HG02885 (cell line): Measurements from ENCODE around the gene ZNF280D.
"Not testable (repeated sequence)": the region's sequence is repeated elsewhere in the genome, so short reads cannot be mapped to it uniquely, and the experiment has no call there.

Experiments used
- ATAC-seq: cut with Tn5 transposase; IDR thresholded peaks from one replicate; pipeline ENCODE4 v1.9.1; 2021; ENCODE audit warnings: mild to moderate bottlenecking; ENCODE audit not compliant: unreplicated experiment, poor library complexity

Gene ZNF280D

DNA sequence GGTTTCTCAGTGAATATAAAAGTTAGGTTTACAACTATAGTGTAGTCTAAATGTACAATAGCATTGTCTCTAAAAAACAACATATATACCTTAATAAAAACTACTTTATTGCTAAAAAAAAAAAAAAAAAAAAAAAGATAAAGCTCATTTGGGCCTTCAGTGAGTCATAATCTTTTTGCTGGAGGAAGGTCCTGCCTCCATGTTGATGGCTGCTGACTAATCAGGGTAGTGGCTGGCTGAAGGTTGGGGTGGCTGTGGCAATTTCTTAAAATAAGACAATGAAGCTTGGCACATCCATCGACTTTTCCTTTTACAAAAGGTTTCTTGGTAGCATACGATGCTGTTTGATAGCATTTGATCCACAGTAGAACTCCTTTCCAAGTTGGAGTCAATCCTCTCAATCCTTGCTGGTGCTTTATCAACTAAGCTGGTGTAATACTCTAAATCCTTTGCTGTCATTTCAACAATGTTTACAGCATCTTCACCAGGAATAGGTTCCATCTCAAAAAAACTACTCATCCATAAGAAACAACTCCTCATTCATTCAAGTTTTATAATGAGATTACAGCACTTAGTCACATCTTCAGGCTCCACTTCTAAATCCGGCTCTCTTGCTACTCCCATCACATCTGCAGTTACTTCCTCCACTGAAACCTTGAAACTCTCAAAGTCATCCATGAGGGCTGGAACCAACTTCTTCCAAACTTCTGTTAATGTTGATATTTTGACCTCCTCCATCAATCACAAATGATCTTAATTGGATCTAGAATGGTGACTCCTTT is 13.3 kb downstream of the ZNF280D start:
- ATAC-seq, result no peak

DNA sequence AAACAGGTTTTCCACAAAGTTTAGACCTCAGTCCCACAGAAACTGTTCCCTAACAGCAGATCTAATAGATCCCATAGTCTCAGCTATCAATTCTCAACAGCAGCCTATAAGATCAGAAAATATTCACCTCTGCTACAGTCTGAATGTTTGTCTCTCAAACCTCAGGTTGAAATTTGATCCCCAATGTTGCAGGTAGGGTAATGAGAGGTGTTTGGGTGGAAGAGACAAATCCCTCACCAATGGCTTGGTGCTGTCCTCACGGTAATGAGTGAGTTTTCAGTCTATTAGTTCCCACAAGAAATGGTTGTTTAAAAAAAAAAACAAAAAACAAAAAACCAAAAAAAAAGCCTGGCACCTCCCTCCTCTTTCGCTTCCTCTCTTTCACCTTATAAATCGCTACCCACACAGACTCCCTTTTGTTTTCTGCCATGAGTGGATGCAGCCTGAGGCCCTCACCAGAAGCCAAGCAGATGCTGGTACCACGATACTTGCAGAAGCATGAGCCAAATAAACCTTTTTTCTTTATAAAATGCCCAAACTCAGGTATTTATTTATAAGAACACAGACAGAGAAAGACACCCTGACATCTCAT is 14.2 kb downstream of the ZNF280D start:
- no peak for ATAC-seq

DNA sequence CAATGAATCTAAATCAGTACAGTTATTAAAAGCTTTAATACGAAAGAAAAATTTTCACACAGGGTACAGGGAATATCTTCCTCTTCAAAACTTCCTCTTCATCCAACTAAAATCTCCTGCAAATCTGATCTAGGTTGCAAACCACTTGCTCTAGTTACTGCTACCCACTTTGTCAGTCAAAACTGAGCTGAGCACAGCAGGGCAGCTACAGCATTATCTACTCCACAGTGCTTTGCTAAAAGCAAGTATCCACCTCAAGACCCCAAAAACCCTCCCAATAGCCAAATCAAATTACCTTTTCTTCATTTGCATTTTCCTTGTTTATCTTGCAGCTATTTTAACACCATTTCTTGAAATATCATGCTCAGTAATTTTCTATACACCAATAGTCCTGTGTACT is 14.7 kb downstream of the ZNF280D start:
- ATAC-seq, result no peak

DNA sequence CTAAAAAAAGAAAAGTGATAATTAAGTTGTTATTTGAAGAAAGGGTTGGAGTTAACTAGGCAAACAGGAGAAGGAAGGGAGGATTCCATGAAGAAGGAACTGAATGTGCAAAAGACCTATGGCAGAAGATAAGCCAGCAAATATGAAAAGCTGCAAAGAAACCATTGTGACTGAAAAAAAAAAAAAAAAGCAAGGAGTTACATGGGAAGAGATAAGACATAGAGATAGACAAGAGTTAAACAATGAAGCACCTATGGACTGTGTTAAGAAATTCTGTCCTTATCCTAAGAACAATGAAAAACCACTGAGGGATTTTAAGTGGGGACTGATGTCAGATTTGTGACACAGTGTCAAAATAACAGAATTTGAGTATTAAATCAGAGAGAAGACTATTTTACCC is 17.0 kb downstream of the ZNF280D start:
- ATAC-seq, result no peak

DNA sequence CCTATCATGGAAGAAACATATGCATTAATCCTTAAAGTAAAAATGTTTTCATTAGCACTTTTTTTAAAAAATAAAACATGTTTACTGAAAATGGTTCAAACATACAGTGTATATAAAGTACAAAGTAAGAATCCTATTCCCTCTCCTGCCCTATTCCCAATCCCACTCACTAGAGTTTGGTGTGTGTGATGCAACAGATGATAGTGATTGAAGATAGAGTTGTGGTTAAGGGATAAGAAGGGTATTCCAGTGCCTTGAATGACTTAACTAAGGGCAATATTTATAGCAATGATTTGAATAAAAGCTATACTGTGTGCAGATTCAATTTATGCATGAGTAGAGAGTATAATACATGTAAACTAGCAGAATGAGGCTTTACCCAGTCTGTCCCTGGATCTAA is 18.1 kb downstream of the ZNF280D start:
- ATAC-seq, result no peak

DNA sequence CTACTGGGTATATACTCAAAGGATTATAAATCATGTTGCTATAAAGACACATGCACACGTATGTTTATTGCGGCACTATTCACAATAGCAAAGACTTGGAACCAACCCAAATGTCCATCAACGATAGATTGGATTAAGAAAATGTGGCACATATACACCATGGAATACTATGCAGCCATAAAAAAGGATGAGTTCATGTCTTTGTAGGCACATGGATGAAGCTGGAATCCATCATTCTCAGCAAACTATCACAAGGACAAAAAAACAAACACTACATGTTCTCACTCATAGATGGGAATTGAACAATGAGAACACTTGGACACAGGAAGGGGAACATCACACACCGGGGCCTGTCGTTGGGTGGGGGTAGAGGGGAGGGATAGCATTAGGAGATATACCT is 23.8 kb downstream of the ZNF280D start:
- not testable (repeated sequence) for ATAC-seq

DNA sequence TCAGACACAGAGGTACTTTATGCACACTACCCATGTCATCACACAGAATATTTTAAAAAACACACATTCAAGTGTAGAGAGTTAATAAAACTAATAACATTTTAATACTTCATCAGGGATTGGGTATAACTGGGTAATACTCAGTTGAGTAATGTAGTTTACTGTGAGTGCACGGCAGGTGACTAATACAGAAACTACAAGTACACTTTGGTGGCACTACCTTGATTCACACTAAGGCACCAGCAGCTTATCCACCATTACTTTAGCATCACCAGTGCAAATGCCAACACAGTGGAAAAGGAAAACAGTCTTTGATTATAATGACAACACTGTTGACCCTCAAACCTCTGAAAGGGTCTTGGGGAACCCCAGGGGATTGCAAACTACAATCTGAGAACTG is 33.6 kb downstream of the ZNF280D start:
- ATAC-seq, result no peak

DNA sequence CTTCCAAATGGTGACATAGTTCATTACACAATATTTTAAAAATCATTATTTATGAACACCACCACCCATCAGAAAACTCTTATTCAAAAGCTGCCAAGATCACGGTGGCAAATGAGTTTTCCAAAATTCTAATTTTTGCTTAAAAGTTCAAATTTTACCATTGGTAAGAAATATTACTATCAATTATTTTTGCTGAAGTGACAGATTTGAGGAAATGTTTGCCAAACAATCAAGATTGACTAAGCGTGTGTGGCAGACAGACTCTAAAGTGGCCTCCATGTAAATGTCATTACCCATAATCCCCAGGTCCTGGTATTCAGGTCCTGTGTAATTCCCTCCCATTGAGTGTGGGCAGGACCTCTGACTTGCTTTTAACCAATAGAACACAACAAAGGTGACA is 35.0 kb downstream of the ZNF280D start:
- ATAC-seq, result no peak

DNA sequence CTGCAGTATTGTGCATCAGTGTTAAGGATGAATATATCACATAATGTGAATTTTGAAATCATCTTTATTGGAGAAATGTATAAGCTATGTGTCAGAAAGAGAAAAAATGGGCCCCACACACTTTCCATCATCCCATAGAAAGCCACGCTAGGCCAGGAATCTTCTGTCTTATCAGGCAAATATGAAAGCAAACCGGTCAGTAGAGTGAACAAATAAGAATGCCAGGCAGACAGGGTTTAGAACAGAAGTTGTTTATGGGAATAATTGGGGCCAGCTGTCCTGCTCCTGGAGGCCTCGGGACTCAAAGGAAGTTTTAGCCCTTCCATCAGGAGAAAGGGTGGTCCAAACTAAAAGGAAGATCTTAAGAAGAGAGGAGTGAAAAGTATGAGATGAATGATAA is 39.5 kb downstream of the ZNF280D start:
- no peak for ATAC-seq

DNA sequence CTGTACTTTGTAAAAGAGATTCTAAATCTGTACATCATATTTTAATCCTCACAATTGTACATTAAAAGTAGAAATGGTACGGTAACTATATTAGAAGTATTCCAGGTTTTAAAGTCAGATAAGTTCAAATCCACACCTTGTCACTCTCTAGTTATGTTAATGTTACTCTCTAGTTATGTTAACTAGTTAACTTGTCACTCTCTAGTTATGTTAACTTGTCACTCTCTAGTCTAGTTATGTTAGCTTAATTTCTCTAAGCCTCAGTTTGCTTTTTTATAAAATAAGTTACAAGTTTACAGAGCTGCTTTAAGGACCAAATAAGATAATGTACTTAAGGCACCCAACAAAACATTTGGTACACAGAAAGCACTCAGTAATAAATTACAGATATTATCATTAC is 42.6 kb downstream of the ZNF280D start:
- no peak for ATAC-seq

DNA sequence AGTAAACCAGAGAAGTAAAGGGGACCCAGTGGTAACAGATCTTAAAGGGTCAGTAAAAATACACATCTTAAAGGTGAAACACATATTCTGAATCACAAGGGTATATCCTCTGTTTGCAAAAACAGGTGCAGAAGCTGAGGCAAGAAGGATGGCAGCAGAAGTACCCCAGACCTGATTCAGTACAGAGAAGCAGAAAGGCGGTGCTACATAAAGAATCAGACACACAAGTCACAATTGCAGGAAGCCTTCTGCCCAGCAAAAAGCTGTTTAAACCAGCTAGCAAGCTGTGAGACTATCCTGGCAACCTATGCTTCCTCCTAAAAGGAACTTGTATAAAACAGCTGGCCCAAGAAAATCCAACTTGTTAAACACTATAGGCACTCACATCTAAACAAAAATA is 49.4 kb downstream of the ZNF280D start:
- ATAC-seq, result no peak

DNA sequence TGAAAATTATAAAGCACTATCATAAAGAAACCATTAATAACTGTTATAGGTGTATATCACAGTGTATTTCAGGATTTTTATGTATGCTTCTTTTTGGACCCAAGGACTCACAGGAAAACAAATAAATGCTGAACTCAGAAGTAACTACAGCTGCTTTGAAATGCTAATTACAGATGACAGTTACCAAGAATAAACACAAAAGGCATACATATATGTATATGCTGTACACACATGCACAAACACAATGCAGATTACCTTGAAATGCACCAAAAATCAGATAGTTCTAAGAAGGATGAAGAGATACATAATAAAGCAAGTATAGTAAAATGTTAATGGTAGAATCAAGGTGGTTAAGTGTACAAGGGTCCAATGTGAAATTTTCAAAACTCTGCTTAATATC is 52.2 kb downstream of the ZNF280D start:
- ATAC-seq, result no peak

DNA sequence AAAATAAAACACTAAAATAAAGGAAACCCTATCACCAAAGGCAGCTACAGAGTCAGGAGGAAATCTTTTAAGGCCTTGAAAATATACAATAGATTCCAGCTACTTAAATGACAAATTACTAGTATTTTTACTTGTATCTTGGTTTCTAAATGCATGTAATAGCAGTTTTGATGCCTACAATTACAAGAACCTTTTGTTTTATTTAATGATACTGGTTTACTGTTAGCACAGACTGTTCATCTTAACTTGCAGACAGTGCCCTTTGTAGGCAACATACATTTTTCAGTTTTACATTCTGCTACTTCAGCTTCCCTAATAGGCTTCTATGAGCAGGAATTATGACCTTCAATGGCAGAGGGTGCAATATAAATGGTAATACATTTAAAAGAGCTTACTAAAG is 54.1 kb downstream of the ZNF280D start:
- ATAC-seq, result no peak

DNA sequence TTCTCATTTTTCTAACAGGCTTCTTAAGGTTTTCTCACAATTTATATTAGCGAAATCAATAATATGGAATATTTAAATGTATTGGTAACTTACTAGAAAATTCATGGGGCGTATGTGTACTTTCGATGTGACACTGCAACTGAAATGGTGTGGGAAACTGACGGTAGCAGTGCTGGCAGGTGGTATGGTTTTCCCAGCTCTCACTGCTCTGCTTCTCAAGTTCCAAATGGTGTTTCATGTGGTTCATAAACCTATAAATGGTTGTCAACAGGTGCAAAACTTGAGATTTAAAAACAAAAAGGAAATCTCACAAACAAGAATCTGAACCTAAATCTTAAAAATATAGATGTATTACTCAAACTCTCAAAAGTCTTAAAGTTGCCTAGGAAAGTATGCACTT is 54.7 kb downstream of the ZNF280D start:
- ATAC-seq, result no peak

DNA sequence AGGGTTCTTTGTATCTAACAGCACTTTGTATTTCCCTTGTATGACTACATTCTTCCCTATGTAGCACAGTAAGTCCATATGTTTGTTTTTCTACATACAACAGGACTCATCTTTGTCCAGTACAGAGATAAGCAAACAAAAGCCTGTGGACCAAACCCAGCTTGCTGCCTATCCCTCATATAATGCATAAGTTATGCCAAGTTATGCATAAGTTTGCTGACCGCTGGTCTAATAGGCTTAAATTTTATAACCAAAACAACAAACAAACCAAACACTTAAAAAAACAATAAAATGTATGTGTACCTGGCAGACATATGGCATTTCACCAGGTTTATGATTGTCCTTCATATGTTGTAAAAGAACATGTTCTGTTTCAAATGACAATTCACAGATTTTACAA is 56.0 kb downstream of the ZNF280D start:
- ATAC-seq, result no peak

DNA sequence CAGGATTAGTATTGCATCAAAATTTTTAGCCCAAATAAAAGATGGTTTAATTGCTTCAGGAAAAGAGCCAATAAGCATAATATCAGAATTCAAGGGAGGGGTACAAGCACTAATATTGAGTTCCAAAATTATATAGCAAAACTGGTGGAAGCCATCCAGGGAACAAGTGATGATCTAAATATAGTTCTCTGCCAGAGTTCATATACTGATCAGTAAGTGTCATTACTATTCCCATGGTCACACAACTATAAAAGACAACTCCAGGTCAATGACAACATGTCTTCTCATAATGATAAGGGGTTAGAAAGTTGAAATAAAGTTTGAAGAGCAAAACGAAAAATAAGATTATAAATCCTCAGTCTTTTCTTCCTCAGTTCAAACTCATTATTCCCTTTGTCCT is 57.4 kb downstream of the ZNF280D start:
- ATAC-seq, result no peak

DNA sequence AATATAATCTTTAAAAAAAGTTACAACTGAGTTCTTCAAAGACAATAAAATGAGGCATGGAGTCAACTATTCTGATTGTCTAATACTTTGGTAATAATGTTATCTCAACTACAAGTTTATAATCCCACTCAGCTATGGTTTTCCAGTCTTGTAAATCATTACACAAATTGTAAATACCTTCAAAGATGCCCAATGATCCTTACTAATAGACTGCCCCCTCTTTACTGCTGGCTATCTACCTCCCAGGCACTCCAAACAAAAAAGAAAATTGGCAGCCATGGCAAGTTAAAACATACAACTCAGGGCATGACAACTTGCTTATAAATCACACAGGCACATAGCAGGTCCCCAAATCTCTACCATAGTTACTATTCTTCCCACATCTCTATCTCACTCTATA is 58.5 kb downstream of the ZNF280D start:
- ATAC-seq, result no peak

DNA sequence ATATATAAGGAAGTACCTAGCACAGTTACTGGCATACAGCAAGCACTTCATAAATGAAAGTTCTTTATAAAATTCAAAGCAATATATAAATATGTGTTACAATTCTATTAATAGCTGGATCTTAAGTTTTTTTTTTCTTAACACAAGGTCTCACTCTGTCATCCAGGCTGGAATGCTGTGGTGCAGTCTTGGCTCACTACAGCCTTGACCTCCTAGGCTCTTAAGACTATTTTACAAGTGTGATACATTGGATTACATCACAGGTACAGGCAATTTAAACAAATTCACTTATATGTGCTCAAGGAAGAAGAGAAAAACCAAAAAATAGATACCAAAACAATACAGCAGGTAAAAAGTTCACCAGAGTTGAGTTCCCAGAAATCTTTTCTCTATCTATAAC is 60.6 kb downstream of the ZNF280D start:
- ATAC-seq, result no peak

DNA sequence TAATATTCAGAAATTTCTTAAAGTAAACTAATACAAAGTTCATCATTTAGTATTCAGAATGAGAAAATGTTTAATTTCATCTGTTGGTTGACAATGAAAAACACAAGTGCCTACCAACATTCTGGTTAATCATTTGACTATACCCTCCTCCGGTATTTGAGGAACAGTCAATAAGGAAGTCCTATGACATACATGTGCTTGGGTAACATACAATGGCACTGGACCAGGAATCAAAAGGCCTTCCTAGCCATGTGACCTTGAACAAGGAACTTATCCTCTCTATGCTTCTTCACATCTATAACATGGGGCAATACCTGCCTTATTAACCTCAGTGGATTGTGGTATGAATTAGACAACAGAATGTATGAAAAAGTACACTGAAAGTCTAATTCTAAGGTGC is 65.8 kb downstream of the ZNF280D start:
- ATAC-seq, result no peak

DNA sequence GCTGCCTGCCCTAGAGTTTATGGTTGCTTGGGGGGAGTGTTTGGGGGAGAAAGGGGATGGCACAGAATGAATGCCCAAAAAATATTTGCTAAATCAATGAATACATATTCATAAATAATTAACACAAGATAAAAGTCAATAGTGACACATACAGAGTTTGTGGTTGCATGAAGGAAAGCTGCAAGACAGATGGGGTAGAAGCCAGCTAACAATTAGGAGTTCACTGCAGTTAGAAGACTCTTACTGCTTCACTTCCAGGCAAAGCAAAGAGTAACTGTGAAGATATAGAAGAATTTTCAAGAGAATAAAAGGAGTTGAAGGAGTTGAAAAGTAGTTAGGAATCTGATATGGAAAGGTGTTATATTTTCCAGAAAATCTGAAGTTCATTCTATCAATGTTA is 72.4 kb downstream of the ZNF280D start:
- no peak for ATAC-seq

DNA sequence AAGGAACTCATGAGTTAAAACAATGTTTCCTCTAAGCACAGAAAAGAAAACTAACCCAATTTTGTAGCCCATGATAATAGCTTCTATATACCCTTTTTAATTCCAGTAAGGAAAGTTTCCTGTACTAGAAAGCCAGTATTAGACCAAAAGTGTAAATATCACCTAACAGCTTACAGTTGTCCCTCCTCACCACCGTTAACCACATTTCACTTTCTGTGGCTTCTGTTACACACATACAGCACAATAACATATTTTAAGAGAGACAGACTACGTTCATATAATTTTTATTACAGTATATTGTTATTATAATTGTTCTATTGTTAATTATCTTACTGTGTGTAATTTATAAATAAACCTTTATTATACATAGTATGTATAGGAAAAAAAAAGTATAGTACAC is 74.1 kb downstream of the ZNF280D start:
- ATAC-seq, result no peak

DNA sequence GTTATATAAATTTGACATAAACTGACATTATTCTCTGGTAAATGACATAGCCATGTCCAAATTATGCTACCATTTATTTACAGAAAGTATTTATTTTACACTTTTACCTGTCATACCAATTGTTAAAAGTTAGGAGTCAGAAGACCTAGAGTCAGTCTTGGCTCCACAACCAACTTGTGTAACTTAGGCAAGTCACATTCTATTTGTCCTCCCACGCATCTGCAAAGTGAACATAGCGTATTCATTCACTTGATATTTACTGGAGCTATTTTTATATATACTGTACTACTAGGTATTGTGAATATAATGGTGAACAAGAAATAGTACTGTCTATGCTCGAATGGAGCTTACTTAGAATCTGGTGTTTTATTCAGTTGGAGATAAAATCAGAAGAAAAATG is 78.7 kb downstream of the ZNF280D start:
- ATAC-seq, result no peak
